SU-DHL-6 (cell line): Measurements from ENCODE around the gene ABCG4.

Source experiments
- EZH2phosphoT487 ChIP-seq: fragments of 200-600 bp; sonication (generic), shearing (Covaris generic); conservative IDR thresholded peaks from 2 replicates; pipeline ENCODE4 v1.6.1; 2018; ENCODE audit warnings: mild to moderate bottlenecking, antibody characterized with exemption, low read length, moderate library complexity, mixed read lengths
- TF ChIP-seq, protein P1 (sequence below): fragments of 200-600 bp; sonication (generic); IDR thresholded peaks from one replicate; pipeline ENCODE4 v1.5.1; 2017; ENCODE audit warnings: antibody characterized with exemption, mild to moderate bottlenecking, low read length, moderate library complexity; ENCODE audit not compliant: insufficient read depth, poor library complexity, severe bottlenecking

GRCh38 chr11:119147604-119148333 is 1.1 kb upstream of the ABCG4 start:
- TF ChIP-seq, protein P1, sequence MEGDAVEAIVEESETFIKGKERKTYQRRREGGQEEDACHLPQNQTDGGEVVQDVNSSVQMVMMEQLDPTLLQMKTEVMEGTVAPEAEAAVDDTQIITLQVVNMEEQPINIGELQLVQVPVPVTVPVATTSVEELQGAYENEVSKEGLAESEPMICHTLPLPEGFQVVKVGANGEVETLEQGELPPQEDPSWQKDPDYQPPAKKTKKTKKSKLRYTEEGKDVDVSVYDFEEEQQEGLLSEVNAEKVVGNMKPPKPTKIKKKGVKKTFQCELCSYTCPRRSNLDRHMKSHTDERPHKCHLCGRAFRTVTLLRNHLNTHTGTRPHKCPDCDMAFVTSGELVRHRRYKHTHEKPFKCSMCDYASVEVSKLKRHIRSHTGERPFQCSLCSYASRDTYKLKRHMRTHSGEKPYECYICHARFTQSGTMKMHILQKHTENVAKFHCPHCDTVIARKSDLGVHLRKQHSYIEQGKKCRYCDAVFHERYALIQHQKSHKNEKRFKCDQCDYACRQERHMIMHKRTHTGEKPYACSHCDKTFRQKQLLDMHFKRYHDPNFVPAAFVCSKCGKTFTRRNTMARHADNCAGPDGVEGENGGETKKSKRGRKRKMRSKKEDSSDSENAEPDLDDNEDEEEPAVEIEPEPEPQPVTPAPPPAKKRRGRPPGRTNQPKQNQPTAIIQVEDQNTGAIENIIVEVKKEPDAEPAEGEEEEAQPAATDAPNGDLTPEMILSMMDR, result no peak
- no peak for TF ChIP-seq EZH2phosphoT487
